Right ventricle myocardium superior (tissue), 1 donor: ENCODE results near the gene TTC9C. TPM values are rescaled to one million over a fixed set of nuclear protein-coding genes. Genes with fewer than 3 reads are reported as not detected.
"Not testable (repeated sequence)": the region's sequence is repeated elsewhere in the genome, so short reads cannot be mapped to it uniquely, and the experiment has no call there.

Source experiments
- ATAC-seq: fragments of 200-7000 bp; cut with Tn5 transposase; one replicate; pipeline ENCODE4 v1.9.1; 2020; ENCODE audit warnings: mild to moderate bottlenecking; ENCODE audit not compliant: poor library complexity
- DNase-seq: peaks from one replicate; pipeline ENCODE4 v3.0.0-alpha.2; 2020
- intact Hi-C: fragments of 100-400 bp; cut with DNase I; formaldehyde crosslinking; loops from one replicate; pipeline ENCODE4 v1.11.2; 2022
- long read RNA-seq: library from polyadenylated mRNA; unstranded; transcript quantifications from one replicate; pipeline ENCODE4 v2.0.0, GENCODE V29; 2021
- total RNA-seq: library from RNA; stranded (reverse); fragmentation: NEBNext Ultra II Directional; extraction: Animal tissue kit (Norgen Biotek cat#: 25700); gene quantifications from one replicate; pipeline ENCODE4 v1.2.1, GENCODE V29; 2021
- donor health status: DM: no; HTN: yes; CAD: no; lungs with severe emphysema.

Gene TTC9C
- 14.0 TPM for total RNA-seq
- long read RNA-seq, partial matches to known transcripts, result 0 of 5 reads
- long read RNA-seq, other reads (novel, unspliced or antisense), result 2 of 5 reads

DNA sequence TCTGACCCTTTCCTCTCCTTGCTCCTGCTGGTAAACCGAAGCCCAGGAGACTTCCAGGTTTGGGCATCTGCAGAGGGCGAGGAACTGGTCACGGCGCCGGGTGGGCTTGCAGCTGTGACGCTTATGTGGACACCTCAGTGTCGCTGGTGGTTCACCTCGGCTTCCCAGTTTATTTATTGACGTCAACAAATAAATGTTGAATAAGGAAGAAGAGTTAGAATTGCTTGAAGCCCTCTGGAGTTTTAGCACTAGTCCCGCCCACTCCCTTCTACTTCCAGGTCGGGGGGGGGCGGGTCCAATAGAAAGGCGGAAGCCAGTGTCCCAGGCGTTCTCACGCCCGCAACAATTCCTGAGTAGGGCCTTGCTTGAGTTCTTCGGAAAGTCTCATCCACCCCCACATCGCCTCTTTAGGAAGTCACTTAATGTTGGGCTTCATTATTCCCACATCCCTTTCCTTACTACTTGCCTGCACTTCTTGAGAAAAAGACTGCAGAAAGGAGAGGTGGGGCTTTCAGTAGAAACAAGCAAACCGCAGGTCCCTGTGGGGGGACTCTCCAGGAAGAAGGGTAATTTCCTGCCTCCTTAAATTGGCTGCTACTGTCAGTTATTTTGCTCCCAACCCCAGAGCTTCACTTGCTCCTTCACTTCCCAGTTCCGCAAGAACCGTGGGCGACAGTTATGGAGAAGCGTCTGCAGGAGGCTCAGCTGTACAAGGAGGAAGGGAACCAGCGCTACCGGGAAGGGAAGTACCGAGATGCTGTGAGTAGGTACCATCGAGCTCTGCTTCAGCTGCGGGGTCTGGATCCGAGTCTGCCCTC, at the start of gene TTC9C:
Gene TTC9C (plus strand): TSS at position 316 of the 818 bp plus-strand sequence. CDS start 363 bp downstream, at position 679.
- intact Hi-C loops, result no loop called here
- peak; percentile 76 for ATAC-seq
- DNase-seq, result peak; percentile 90

DNA sequence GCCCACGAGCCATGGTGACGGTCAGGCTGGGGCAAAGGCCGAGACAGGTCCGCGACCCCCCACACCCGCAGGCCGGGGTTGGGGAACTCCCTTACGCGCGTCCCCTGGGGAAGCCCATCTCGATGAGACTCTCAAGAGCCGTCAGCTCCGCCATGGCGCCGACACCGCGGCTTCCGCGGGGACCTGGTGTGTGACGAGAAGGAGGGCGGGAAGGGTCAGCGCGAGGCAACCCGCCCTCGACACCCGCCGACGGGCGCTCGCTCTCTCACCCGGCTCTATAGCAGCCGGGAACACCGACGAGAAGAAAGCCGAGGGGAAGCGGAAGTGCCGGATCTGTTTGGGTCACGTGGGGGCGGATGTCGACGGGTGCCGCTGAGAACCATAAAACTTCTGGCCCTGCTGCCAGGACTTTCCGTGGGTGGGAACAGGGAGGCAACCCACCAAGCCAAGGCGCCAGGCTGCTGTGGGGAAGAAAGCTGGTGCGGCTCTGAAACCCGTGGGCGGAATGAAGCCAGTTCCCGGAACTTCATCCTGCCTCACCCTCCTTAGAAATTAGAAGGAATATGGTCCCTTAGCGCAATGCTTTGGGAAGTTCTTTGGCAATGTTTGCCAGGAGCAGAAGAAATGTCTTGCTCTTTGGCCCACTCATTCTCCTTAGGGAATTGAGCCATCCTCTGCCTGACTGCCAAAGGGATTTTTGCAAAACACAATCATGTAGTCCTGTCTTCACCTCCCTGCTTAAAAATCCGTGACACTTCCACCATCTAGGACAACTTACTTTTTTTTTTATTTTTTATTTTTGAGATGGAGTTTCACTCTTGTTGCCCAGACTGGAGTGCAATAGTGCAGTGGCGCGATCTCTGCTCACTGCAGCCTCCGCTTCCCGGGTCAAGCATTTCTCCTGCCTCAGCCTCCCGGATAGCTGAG, 49.3 kb upstream of the TTC9C start, which contains the start of gene UBXN1:
Gene UBXN1 (minus strand): TSS at position 304 of the 927 bp plus-strand sequence. CDS start 150 bp downstream, at position 154.
- DNase-seq (peak; percentile 95), ATAC-seq (peak; percentile 91)
- intact Hi-C loops, result no loop called here

DNA sequence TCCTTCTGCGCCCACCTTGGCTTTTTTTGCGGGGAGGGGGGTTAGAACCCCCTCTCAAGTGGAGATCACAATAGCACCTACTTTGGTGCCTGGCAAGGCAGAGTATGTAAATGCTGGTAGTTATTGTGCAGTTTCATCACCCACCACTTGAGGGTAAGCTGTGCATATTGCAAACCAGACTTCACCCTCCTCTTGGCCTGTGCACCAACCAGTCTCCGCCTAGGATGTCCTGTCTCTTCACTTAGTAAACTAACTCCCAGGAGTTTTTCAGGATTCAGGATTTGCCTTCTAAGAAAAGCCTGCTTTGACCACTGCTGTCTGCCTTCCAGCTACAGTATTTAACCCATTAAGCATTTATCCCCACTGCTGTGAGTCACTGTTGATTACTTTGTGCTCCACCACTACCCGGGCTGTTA, 47.5 kb upstream of the TTC9C start:
- DNase-seq (peak; percentile 57), ATAC-seq (peak; percentile 64)
- intact Hi-C loops, result no loop called here

DNA sequence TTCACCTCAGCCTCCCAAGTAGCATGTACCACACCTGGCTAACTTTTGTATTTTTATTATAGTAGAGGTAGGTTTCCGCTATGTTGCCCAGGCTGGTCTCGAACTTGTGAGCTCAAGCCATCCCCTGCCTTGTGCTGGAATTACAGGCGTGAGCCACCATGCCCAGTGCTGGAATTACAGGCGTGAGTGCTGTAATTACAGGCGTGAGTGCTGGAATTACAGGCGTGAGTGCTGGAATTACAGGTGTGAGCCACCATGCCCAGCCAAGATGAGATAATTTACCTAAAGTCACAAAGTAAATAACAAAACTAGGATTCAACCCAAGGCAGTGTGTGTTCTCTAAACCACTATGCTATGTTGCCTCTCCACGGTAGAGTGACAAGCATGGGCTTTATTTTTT, 45.8 kb upstream of the TTC9C start:
- intact Hi-C loops, result no loop called here
- ATAC-seq (no peak), DNase-seq (no peak)

GRCh38 chr11:62687508-62688396, 40.5 kb upstream of the TTC9C start:
- DNase-seq (peak; percentile 51), ATAC-seq (peak; percentile 40)
- intact Hi-C loops, result no loop called here

GRCh38 chr11:62688491-62688890, 39.8 kb upstream of the TTC9C start:
- DNase-seq, result no peak
- peak; percentile 6 for ATAC-seq
- intact Hi-C loops, result no loop called here

GRCh38 chr11:62689421-62690183, 38.7 kb upstream of the TTC9C start, which contains the start of gene LRRN4CL:
Gene LRRN4CL, minus strand, starts transcription at chr11:62689530. Its CDS starts 1,022 bp downstream, at chr11:62688508.
- intact Hi-C loops, result loop anchor here (10.0 kb wide), 1 partner anchor 295 kb away; no protein-coding TSS in a partner anchor
- ATAC-seq (peak; percentile 88), DNase-seq (peak; percentile 82)

DNA sequence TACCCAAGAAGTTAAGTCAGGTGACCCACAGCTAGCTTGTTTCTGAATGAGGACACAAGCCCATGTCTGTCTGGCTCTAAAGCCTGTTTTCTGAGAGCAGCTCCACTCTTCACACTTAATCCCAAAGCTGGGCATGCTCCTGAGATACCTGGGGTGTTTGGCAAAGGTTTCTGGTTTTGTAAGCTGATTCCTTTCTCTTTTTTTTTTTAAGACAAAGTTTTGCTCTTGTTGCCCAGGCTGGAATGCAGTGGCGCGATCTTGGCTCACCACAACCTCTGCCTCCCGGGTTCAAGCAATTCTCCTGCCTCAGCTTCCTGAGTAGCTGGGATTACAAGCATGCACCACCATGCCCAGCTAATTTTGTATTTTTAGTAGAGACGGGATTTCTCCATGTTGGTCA, 34.7 kb upstream of the TTC9C start:
- intact Hi-C loops, result loop anchor here (10.0 kb wide), 1 partner anchor 299 kb away; no protein-coding TSS in a partner anchor
- not testable (repeated sequence) for DNase-seq, ATAC-seq

- ATAC-seq, result peak; percentile 83
- intact Hi-C loops, result loop anchor here (10.0 kb wide), 1 partner anchor 300 kb away; no protein-coding TSS in a partner anchor
Observed at GRCh38 chr11:62694455-62695167, 33.7 kb upstream of the TTC9C start.

GRCh38 chr11:62702246-62702645, 26.0 kb upstream of the TTC9C start:
- ATAC-seq (no peak), DNase-seq (no peak)
- intact Hi-C loops, result no loop called here

More at GRCh38 chr11:62694455-62695167, 33.7 kb upstream of the TTC9C start:
- peak; percentile 86 for DNase-seq

DNA sequence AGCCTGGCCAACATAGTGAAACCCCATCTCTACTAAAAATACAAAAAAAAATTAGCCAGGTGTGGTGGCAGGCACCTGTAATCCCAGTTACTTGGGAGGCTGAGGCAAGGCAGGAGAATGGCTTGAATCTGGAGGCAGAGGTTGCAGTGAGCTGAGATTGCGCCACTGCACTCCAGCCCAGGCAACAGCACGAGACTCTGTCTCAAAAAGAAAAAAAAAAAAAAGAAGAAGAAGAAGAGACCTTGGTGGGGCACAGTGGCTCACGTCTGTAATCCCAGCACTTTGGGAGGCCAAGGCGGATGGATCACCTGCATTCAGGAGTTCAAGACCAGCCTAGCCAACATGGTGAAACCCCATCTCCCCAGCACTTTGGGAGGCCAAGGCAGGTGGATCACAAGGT, 24.4 kb upstream of the TTC9C start:
- ATAC-seq, DNase-seq, intact Hi-C loops: not testable (repeated sequence)

- intact Hi-C loops, result no loop called here
- DNase-seq, result no peak
- no peak for ATAC-seq
Observed at GRCh38 chr11:62705413-62705812, 22.9 kb upstream of the TTC9C start.

GRCh38 chr11:62705880-62706849, 22.1 kb upstream of the TTC9C start:
- intact Hi-C loops, result no loop called here
- DNase-seq (peak; percentile 97), ATAC-seq (peak; percentile 88)

- intact Hi-C loops, result no loop called here
- ATAC-seq (no peak), DNase-seq (no peak)
Observed at GRCh38 chr11:62706850-62707247, 21.4 kb upstream of the TTC9C start.

- intact Hi-C loops, result no loop called here
- DNase-seq, result no peak
Observed at GRCh38 chr11:62707277-62707861, 20.9 kb upstream of the TTC9C start, which contains the start of the genes BSCL2 and GNG3. Gene BSCL2, minus strand, starts transcription at chr11:62707424. Its CDS starts 229 bp downstream, at chr11:62707195. Gene GNG3, plus strand, starts transcription at chr11:62707676. Its CDS starts 620 bp downstream, at chr11:62708296.

More at GRCh38 chr11:62707277-62707861, 20.9 kb upstream of the TTC9C start, which contains the start of the genes BSCL2 and GNG3:
- no peak for ATAC-seq
